ENCODE measurements around the gene RSPH3.
A peak's percentile ranks its signal among the peaks of the same experiment; 100 is the strongest.

The RSPH3 gene

GRCh38 chr6:159037756-159038290, 37.8 kb upstream of the RSPH3 start:
- Histone ChIP-seq H3K36me3 (ENCODE audit: insufficient read depth, low read length) (peaks cover 79% of the 10 kb centered on the region), H3K9me3 (ENCODE audit: low read length) (no peaks in the 10 kb centered on the region), H3K27ac (ENCODE audit: low read depth, low read length, poor library complexity, severe bottlenecking) (peak overlapping the region; percentile 89), H3K9me2 (ENCODE audit: low read depth, low read length) (no peaks in the 10 kb centered on the region), H3K4me2 (ENCODE audit: low read length) (no peak overlapping the region), H3F3A (ENCODE audit: insufficient read depth, low read length) (peaks cover 15% of the 10 kb centered on the region; the same call in 1 of the 2 replicates), H3K79me2 (ENCODE audit: insufficient read depth, low read length) (peaks cover 6% of the 10 kb centered on the region), H3K9ac (ENCODE audit: low read length) (no peak overlapping the region), H3K27me3 (ENCODE audit: insufficient read depth, low read length) (no peaks in the 10 kb centered on the region), H4K20me1 (ENCODE audit: insufficient read depth, low read length) (no peaks in the 10 kb centered on the region), H3K4me3 (ENCODE audit: low read depth, low read length, poor library complexity, severe bottlenecking) (no peak overlapping the region), H3K4me1 (ENCODE audit: insufficient read depth, low read length, severe bottlenecking) (peaks cover 53% of the 10 kb centered on the region), H2AFZ (ENCODE audit: low read length) (no peak overlapping the region)
- TF ChIP-seq, protein P1, sequence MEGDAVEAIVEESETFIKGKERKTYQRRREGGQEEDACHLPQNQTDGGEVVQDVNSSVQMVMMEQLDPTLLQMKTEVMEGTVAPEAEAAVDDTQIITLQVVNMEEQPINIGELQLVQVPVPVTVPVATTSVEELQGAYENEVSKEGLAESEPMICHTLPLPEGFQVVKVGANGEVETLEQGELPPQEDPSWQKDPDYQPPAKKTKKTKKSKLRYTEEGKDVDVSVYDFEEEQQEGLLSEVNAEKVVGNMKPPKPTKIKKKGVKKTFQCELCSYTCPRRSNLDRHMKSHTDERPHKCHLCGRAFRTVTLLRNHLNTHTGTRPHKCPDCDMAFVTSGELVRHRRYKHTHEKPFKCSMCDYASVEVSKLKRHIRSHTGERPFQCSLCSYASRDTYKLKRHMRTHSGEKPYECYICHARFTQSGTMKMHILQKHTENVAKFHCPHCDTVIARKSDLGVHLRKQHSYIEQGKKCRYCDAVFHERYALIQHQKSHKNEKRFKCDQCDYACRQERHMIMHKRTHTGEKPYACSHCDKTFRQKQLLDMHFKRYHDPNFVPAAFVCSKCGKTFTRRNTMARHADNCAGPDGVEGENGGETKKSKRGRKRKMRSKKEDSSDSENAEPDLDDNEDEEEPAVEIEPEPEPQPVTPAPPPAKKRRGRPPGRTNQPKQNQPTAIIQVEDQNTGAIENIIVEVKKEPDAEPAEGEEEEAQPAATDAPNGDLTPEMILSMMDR (IDR thresholded peaks at IDR 0.05; ENCODE audit: low read length), result no peak

DNA sequence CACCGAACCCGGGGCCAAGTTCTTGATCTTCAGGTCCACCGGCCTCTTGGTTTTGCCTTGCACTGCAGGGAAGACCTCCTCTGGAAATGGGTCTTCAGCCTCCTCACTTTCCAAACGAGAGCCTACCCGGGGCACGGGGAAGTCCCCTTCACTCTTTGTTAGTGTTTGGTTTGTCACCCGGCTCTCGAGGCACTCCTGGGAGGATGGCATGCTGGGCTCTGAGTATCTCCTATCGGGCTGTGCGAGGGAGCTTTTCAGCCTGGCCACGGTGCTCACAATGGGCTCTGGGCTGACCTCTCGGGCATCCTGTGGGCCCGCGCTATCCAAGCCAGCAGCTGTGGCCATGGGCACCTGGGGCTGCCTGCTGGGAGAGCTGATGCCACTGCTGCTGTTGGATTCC, 36.7 kb upstream of the RSPH3 start:
- no peaks in the 10 kb centered on the region for H3K9me2 ChIP-seq (ENCODE audit: low read depth, low read length)
- H3K27me3 ChIP-seq (ENCODE audit: insufficient read depth, low read length), result no peaks in the 10 kb centered on the region
- no peaks in the 10 kb centered on the region for H4K20me1 ChIP-seq (ENCODE audit: insufficient read depth, low read length)
- H3K9ac ChIP-seq (ENCODE audit: low read length), result no peak overlapping the region
- H3K36me3 ChIP-seq (ENCODE audit: insufficient read depth, low read length), result peaks cover 68% of the 10 kb centered on the region
- TF ChIP-seq EZH2 (IDR thresholded peaks at IDR 0.05; ENCODE audit: borderline replicate concordance, low read length), result no peak
- TF ChIP-seq, protein P1 (IDR thresholded peaks at IDR 0.05; ENCODE audit: low read length), result no peak
- H3K4me2 ChIP-seq (ENCODE audit: low read length), result no peak overlapping the region
- peaks cover 15% of the 10 kb centered on the region; the same call in 1 of the 2 replicates for H3F3A ChIP-seq (ENCODE audit: insufficient read depth, low read length)
- H3K9me3 ChIP-seq (ENCODE audit: low read length), result no peaks in the 10 kb centered on the region
- H3K27ac ChIP-seq (ENCODE audit: low read depth, low read length, poor library complexity, severe bottlenecking), result no peak overlapping the region
- peaks cover 42% of the 10 kb centered on the region for H3K4me1 ChIP-seq (ENCODE audit: insufficient read depth, low read length, severe bottlenecking)
- no peak overlapping the region for H2AFZ ChIP-seq (ENCODE audit: low read length)
- no peak overlapping the region for H3K4me3 ChIP-seq (ENCODE audit: low read depth, low read length, poor library complexity, severe bottlenecking)
- H3K79me2 ChIP-seq (ENCODE audit: insufficient read depth, low read length), result 0 out of 2 replicates have a peak, but pooled peaks cover under 1% of the 10 kb centered on the region

- Histone ChIP-seq H2AFZ (ENCODE audit: low read length) (no peak overlapping the region), H3K36me3 (ENCODE audit: insufficient read depth, low read length) (peaks cover 60% of the 10 kb centered on the region), H3K9ac (ENCODE audit: low read length) (no peak overlapping the region), H3K79me2 (ENCODE audit: insufficient read depth, low read length) (no peaks in the 10 kb centered on the region), H3K27me3 (ENCODE audit: insufficient read depth, low read length) (no peaks in the 10 kb centered on the region), H3K27ac (ENCODE audit: low read depth, low read length, poor library complexity, severe bottlenecking) (no peak overlapping the region), H3K4me1 (ENCODE audit: insufficient read depth, low read length, severe bottlenecking) (peaks cover 34% of the 10 kb centered on the region), H3K4me2 (ENCODE audit: low read length) (no peak overlapping the region), H3K4me3 (ENCODE audit: low read depth, low read length, poor library complexity, severe bottlenecking) (no peak overlapping the region), H4K20me1 (ENCODE audit: insufficient read depth, low read length) (no peaks in the 10 kb centered on the region), H3F3A (ENCODE audit: insufficient read depth, low read length) (peaks cover 15% of the 10 kb centered on the region; the same call in 1 of the 2 replicates), H3K9me3 (ENCODE audit: low read length) (no peaks in the 10 kb centered on the region), H3K9me2 (ENCODE audit: low read depth, low read length) (no peaks in the 10 kb centered on the region)
- TF ChIP-seq, protein P1 (IDR thresholded peaks at IDR 0.05; ENCODE audit: low read length), result no peak
- no peak for TF ChIP-seq EZH2 (IDR thresholded peaks at IDR 0.05; ENCODE audit: borderline replicate concordance, low read length)
Measured at GRCh38 chr6:159035891-159036290, 35.9 kb upstream of the RSPH3 start.
